SK-N-SH (cell line): ENCODE data around the gene LRMDA. TPM values are rescaled to one million over a fixed set of nuclear protein-coding genes. Genes with fewer than 3 reads are reported as not detected.

Experiments used
- CHD2 ChIP-seq: fragments of 150-350 bp; IDR thresholded peaks from 2 replicates; pipeline ENCODE4 v1.6.1; 2018; ENCODE audit warnings: low read length; ENCODE audit not compliant: partially characterized antibody
- FOXM1 ChIP-seq: IDR thresholded peaks from 2 replicates; pipeline ENCODE4 v1.4.0; 2012; ENCODE audit warnings: low read depth, mild to moderate bottlenecking
- JUND ChIP-seq: IDR thresholded peaks from 2 replicates; pipeline ENCODE4 v1.4.0; 2012
- MEF2A ChIP-seq: IDR thresholded peaks from 2 replicates; pipeline ENCODE4 v1.4.0; 2012; ENCODE audit warnings: low read depth, borderline replicate concordance
- RXRA ChIP-seq: IDR thresholded peaks from 2 replicates; pipeline ENCODE4 v1.4.0; 2012; ENCODE audit warnings: low read depth, mild to moderate bottlenecking, borderline replicate concordance
- TCF12 ChIP-seq: IDR thresholded peaks from 2 replicates; pipeline ENCODE4 v1.4.0; 2012
- TEAD4 ChIP-seq: IDR thresholded peaks from 2 replicates; pipeline ENCODE4 v1.4.0; 2012; ENCODE audit warnings: mild to moderate bottlenecking, borderline replicate concordance; ENCODE audit not compliant: insufficient read depth
- YY1 ChIP-seq: IDR thresholded peaks from 2 replicates; pipeline ENCODE4 v1.4.0; 2012; ENCODE audit warnings: low read depth, mild to moderate bottlenecking
- polyA plus RNA-seq, 3 experiments: library from polyadenylated mRNA; depleted of rRNA; stranded (reverse); fragments of >200 nt; gene quantifications; 2 replicates each; pipeline ENCODE4 v1.2.3, GENCODE V29; 2012
- TF ChIP-seq, protein P1 (sequence below): IDR thresholded peaks from 2 replicates; pipeline ENCODE4 v1.4.0; 2012; ENCODE audit warnings: low read depth
- TF ChIP-seq, protein P2 (sequence below): IDR thresholded peaks from 2 replicates; pipeline ENCODE4 v1.6.1; 2012; ENCODE audit warnings: mild to moderate bottlenecking, low read depth, low read length, moderate library complexity
- TF ChIP-seq, protein P3 (sequence below): fragments of 150-350 bp; IDR thresholded peaks from 2 replicates; pipeline ENCODE4 v1.6.1; 2016; ENCODE audit warnings: mild to moderate bottlenecking, low read depth, low read length
- TF ChIP-seq, protein P4 (sequence below): IDR thresholded peaks from 2 replicates; pipeline ENCODE4; 2012
- TF ChIP-seq, protein P5 (sequence below): fragments of 150-350 bp; IDR thresholded peaks from 2 replicates; pipeline ENCODE4 v1.6.1; 2017; ENCODE audit warnings: antibody characterized with exemption, low read length, low read depth, borderline replicate concordance

Gene LRMDA
- polyA plus RNA-seq, 1 of the 3 experiments (the other 2 are of a cell fraction) = 0.95 TPM

DNA sequence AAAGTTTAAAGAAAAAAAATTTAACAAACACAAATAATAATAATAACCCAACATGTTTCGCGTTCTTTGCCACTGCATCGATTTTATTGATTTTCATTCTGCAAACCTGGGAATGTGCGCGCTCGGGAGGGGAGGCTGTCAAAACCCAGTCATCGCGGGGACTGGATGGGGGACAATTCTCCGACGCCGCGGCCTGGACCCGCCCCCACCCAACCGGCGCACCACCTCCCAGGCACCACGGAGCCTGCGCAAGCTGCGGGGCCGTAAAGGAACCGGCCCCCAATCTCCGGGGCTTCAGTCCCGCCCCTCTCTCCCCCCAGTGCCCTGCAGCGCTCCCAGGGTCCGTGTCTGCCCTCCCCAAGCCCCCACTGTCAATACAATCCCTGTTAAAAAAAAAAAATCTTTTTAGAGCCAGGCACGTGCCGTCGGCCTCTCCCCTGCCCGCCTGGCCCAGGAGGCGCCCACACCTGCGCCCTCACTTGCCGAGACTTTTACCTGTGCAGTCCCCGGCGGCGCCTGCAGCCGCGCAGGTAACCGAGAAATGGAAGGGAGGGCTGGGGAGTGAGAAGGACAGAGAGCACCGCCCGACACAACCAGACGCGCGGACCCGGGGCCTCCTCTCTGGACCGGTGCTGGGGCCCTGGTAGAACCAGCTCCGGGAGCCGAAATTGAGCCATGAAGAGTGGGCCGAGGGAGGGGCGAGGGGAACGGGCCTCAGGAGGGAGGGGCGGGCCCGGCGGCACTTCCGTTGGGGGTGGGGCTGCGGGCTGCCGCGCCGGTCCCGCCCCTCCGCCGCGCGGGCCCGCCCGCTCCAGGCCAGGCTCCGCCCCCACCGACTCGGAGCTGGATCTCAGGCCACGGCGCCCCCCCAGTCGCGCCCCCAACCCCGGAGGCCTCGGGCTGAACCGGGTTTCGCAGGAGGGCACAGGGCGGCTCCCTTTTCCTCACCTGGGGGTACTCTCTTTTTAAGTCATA, 22.2 kb upstream of the LRMDA start (continued):
- TF ChIP-seq, protein P1, sequence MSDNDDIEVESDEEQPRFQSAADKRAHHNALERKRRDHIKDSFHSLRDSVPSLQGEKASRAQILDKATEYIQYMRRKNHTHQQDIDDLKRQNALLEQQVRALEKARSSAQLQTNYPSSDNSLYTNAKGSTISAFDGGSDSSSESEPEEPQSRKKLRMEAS = 0 out of 2 replicates have a peak, but pooled peaks have one; percentile 38
- TF ChIP-seq, protein P2, sequence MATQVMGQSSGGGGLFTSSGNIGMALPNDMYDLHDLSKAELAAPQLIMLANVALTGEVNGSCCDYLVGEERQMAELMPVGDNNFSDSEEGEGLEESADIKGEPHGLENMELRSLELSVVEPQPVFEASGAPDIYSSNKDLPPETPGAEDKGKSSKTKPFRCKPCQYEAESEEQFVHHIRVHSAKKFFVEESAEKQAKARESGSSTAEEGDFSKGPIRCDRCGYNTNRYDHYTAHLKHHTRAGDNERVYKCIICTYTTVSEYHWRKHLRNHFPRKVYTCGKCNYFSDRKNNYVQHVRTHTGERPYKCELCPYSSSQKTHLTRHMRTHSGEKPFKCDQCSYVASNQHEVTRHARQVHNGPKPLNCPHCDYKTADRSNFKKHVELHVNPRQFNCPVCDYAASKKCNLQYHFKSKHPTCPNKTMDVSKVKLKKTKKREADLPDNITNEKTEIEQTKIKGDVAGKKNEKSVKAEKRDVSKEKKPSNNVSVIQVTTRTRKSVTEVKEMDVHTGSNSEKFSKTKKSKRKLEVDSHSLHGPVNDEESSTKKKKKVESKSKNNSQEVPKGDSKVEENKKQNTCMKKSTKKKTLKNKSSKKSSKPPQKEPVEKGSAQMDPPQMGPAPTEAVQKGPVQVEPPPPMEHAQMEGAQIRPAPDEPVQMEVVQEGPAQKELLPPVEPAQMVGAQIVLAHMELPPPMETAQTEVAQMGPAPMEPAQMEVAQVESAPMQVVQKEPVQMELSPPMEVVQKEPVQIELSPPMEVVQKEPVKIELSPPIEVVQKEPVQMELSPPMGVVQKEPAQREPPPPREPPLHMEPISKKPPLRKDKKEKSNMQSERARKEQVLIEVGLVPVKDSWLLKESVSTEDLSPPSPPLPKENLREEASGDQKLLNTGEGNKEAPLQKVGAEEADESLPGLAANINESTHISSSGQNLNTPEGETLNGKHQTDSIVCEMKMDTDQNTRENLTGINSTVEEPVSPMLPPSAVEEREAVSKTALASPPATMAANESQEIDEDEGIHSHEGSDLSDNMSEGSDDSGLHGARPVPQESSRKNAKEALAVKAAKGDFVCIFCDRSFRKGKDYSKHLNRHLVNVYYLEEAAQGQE = no peak
- TF ChIP-seq RXRA = no peak
- TF ChIP-seq TCF12 = no peak
- no peak for TF ChIP-seq JUND
- no peak; the same call in 1 of the 2 replicates for TF ChIP-seq MEF2A
- TF ChIP-seq, protein P3, sequence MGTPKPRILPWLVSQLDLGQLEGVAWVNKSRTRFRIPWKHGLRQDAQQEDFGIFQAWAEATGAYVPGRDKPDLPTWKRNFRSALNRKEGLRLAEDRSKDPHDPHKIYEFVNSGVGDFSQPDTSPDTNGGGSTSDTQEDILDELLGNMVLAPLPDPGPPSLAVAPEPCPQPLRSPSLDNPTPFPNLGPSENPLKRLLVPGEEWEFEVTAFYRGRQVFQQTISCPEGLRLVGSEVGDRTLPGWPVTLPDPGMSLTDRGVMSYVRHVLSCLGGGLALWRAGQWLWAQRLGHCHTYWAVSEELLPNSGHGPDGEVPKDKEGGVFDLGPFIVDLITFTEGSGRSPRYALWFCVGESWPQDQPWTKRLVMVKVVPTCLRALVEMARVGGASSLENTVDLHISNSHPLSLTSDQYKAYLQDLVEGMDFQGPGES = no peak
- no peak for TF ChIP-seq YY1
- TF ChIP-seq TEAD4 = no peak
- peak; percentile 79 for TF ChIP-seq CHD2
- TF ChIP-seq, protein P4, sequence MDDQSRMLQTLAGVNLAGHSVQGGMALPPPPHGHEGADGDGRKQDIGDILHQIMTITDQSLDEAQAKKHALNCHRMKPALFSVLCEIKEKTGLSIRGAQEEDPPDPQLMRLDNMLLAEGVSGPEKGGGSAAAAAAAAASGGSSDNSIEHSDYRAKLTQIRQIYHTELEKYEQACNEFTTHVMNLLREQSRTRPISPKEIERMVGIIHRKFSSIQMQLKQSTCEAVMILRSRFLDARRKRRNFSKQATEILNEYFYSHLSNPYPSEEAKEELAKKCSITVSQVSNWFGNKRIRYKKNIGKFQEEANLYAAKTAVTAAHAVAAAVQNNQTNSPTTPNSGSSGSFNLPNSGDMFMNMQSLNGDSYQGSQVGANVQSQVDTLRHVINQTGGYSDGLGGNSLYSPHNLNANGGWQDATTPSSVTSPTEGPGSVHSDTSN = no peak
- TF ChIP-seq, protein P5, sequence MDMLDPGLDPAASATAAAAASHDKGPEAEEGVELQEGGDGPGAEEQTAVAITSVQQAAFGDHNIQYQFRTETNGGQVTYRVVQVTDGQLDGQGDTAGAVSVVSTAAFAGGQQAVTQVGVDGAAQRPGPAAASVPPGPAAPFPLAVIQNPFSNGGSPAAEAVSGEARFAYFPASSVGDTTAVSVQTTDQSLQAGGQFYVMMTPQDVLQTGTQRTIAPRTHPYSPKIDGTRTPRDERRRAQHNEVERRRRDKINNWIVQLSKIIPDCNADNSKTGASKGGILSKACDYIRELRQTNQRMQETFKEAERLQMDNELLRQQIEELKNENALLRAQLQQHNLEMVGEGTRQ = no peak
- TF ChIP-seq FOXM1 = no peak
